AML-193 (cell line): Measurements from ENCODE around the gene FAM163A.

Experiments
- DNase-seq, 2 experiments: peaks; one replicate each; lab custom pipeline; 2025; lab: John Stamatoyannopoulos, UW

Gene FAM163A

DNA sequence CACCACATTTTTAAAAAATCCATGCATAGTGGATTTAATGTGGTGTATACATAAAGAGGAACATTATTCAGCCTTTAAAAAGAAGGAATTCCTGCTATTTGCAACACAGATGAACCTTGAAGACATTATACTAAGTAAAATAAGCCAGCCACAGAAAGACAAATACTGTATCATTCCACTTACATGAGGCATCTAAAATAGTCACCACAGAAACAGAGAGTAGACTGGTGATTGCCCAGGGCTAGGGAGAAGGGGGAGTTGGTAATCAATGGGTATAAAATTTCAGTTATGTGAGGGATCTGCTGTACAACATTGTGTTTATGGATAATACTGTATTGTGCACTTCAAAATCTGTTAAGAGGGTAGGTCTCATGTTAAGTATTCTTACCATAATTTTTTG is 10.0 kb downstream of the FAM163A start:
- DNase-seq, result no peak

DNA sequence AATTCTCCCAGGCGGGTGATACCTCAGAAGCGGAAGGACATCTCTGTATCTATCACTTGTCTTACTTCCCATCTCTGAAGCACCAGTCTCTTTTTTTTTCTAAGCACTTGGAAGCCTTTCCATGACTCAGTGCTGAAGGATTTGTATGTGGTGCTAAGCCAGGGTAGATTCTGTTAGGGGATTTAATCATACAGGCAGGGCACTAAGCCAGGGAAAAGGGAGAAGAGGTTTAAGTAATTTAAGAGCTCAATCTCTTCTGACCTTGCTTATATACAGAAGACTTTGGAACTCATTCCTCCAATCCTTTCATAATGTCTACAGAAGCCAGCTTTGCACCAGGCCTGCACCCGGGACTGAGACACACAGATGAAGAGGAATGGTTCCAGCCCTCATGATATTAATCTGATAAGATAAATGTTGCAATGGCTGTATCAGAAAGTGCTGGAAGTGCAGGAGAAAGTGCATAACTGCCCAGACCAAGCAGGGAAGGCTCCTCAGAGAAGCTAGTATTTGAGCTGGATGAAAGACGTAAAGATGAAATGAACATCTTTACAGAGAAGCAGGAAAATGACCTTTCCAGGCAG is 11.0 kb downstream of the FAM163A start:
- no peak for DNase-seq

DNA sequence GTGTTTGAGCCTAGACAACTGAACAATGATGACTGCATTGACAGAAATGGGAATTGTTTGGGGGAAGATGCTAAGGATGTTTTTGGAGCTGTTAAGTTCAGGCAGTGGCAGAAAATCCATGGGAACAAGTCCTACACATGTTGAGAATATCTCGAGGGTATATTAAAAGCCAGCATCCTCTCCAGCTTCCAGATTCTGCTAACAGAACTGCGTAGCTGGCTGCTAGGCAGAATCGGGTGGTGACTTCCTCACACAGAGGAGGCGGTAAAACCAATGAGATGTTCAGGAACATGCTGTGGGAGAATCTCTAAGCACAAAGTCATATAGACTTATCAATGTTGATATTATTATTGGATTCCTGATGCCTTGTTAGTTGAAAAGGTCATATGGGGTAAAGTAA is 14.8 kb downstream of the FAM163A start:
- no peak for DNase-seq

DNA sequence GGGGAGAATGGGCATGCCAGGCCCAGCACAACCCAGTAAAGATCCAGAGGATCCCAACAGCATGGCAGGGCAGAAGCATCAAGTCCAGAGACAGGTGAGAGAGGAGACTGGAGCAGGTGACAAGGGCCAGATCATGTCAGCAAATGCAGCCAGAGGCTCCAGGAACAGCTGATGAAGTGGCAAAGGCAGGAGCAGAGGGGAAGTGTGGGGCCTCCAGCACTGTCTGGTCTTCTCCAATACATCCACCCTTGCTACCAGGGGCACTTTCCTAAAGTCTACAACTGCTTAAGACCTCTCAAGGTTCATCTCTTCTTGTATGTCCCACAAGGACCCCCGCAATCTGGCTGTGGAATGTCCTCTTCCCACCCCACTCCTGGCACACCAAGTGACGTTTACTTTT is 17.4 kb downstream of the FAM163A start:
- DNase-seq, result no peak

DNA sequence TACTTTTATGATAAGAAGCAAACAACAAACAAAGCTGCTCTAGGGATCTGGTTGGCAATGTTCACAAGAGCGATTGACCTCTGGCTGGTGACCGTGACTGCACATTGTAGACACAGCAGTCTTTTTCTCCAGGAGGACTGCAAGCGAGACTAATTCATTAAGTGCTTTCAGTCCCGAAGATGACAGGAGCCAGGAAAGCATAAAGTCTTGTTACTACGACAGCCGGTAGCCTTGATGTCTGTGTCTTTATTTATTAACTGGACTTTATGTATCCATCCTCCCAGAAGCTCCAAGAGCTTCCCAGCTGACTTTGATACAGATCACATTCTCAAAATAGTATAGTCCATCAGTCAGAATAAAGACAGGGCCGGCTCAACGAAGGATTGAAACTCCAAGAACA is 18.2 kb downstream of the FAM163A start:
- DNase-seq, result no peak

DNA sequence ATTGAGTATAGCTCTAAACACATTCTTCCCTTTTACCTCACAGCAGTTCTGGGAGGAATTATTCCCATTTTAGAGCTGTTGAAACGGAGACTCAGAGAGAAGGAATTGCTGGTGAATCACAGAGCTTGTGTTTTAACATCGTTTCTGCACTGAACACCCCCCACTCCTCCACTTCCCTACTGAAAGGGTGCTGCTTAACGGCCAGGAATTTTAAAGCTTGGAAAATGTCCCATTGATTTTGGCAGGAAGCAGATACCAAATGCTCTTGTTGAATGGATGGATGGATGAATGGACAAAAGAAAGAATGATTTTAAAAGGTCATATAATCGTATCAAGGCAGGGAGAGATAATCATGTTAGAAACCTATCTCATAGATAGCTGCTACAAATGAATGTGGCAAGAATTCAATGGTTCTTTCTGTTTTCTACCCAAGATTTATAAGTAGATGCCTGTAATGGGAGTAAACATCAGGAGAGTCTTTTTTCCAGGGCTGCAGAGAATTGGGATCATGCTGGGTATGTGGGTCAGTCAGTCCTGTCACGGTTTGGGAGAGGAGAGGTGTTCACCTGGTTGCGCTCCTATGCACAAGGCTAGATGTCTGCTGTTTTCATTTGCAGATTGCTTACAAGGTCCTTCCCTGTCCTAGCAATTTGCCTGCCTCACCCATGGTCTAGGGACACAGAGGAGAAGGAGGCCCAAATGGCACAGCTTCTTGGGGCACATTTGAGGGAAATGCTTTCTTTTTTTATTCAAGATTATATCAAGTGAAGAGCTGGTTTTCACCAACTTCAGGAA is 19.0 kb downstream of the FAM163A start:
- no peak for DNase-seq

DNA sequence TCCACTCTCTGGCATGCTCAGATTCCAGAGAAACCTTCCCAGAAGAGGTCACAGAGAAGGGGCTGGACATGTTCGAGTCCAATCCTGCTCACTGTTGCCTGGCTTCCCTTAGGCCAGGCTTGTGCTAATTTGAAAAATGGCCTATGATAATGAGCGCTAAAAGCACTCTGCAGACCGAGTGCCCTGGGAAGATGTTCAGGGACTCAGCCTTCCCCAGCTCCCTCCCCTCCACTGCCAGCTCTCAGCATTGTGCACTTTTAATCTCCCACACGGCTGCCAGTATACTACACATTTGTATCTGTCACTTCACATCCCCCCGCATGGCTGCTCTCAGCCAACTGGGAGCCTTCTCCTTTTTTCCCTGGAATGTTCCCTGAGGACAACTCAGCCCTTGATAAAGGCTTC is 24.1 kb downstream of the FAM163A start:
- no peak for DNase-seq

DNA sequence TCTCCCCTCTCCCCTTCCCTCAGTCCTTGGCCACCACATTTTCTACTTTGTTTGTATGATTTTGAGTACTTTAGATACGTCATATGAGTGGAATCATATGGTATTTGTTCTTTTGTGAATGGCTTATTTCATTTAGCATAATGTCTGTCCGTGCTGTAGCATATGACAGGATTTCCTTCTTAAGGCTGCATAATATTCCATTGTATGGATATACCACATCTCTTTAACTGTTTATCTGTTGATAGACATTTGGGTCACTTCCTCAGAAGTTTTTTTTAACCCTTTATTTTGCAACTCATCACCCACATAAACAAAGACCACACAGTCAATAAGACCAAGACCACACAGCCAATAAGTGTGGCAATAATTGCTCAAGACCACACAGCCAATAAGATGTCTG is 24.9 kb downstream of the FAM163A start:
- DNase-seq, result no peak

DNA sequence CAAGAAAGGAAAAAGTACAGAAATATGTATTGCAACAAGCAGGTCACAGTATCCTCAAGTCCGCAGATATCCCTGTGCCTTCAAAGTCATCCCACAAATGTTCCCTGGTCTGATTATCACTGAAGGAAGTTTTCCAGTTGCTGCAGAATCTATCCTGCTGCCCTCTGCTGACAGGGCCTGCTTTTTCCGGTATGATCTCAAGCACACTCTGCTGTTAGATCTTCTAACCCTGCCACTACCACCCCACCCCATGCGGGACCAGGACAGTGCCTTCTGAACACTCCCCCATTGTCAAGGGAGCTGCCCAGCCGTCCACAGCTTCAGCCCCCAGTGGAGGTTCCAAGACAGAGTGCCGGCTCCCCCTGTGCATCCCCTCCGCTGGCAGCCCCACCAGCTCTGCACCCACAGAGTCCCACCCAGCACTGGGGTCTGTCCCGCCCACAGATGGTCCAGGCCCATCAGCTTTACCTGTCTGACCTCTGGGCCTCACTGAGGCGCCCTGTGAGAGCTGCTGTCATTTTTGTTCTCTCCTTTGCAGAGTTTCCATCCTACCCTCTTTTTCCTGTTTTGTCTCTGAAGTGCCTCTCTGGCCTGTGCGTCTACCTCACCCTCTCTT is 27.9 kb downstream of the FAM163A start:
- no peak for DNase-seq

DNA sequence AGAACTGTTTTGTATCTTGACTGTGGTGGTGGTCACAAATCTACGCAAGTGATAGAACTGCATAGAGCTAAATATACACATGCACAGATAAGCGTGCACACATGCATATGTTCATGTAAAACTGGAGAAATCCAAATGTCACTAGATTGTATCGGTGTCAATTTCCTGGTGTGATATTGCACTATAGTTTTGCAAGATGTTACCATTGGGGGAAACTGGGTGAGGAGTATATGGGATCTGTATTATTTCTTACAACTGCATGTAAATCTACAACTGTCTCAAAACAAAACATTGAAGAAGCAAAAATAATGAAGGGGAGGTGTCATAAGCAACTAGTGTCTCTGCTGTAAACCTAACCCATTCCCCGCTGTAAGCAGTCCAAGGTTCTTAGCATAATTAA is 30.2 kb downstream of the FAM163A start:
- DNase-seq, result no peak

DNA sequence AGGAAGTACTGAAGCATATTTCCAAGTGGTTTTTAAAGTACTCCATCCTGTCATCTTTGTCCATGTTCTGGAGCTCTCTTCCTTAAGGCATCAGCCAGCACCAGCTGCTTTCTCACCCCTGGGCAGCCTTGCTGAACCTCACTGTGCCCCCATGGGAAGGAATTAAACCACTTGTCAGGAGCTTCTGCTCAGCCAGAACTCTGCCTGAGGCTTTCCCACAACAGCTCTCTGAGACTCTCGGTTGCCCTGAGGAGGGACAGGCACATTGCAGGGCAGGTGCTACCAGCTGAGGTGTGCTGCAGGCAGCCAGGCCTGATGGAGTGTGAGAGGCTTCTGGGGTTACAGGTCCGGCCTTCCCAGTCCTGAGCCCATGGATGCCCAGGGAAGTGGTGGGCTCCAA is 30.9 kb downstream of the FAM163A start:
- no peak for DNase-seq

DNA sequence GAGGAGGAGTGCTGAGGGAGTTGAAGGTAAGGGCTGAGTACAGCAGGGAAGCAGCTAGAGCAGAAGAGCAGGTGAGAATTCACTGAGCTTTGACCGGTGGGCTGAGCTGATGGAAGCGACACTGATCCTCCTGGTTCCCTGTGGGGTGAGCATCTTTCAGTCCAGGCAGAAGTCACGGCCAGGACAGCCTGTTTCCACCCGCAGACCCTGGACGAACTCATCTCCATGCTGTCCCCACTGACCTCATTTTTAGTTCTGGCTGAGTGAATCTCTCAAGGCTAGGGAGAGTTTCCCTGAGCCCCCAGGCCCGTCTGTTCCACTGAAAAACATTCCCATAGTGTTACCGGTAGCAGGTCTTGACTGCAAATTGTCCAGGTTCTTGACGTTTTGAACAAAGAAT is 31.5 kb downstream of the FAM163A start:
- DNase-seq, result no peak

DNA sequence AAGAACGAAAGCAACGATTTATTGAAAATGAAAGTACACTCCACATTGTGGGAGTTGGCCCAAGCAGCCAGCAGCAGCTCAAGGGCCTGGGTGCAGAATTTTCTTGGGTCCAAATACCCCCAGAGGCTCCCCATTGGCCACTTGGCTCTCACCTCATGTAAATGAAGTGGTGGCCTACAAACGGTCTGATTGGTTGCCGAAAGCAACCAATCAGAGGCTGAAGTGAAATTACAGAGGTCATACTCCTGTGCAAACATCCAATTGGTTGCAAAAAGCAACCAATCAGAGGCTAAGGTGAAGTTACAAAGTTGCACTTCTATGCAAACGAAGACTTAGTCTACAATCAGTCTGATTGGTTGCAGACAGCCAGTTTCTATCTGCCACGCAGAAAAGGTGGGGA is 31.9 kb downstream of the FAM163A start:
- DNase-seq, result no peak

DNA sequence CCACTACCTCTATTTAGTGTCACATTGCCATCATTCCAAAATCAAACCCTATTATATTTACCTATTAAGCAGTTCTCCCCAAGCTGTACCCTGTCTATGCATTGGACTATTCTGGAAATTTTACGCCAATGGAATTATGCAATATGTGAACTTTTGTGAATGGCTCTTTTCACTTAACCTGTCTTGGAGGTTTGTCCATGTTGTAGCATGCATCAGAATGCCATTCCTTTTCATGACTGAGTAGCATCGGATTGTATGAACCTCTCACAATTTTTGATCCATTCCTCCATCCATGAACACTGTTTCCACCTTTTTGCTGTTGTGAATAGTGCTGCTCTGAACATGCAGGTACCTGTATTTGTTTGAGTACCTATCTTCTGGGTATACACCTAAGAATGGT is 33.7 kb downstream of the FAM163A start:
- DNase-seq, result no peak

DNA sequence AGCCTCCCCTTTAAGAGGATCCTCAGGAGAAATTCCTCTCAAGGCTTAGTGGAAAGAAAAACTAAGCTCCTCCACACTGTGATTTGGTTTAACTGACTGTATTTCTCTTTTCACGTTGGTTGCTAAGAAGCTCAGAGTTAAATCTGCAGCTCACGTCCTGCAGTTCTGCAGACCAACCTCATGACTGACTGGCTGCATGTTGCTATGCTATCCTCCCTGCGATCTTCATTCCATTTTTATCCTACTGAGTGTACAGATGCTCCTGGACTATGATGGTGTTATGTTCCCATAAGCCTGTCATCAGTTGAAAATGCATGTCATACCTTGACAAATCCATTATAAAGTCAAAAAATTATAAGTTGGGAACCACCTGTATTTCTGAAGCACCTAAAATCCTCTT is 34.6 kb downstream of the FAM163A start:
- DNase-seq, result no peak

DNA sequence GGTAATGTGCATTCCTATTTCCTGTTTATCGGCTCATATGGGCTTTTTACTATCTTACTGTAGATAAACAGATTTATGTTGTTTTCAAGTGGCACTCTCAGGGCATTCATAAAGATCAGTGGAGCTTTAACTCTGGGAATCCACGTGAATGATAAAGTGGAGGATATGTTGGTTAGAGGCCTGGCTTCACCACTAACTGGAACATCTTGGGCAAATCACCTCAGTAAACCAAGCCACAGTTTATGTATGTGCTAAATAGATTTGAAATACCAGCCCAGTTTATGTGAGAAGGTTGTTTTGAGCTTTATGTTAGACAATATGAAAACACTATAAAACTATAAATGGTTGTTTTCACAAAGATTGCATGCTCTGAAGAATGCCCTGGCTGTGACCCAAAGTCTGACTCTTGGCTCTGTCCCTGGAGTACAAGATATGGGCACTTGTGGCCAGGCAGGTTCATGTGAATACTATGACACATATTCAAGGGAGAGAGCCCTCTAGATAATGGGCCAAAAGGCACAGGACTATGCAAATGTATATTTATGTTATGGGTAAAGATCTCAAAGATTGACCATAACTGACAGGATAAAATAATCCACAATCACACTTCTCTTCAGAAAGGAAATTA is 36.7 kb downstream of the FAM163A start:
- DNase-seq, result no peak

DNA sequence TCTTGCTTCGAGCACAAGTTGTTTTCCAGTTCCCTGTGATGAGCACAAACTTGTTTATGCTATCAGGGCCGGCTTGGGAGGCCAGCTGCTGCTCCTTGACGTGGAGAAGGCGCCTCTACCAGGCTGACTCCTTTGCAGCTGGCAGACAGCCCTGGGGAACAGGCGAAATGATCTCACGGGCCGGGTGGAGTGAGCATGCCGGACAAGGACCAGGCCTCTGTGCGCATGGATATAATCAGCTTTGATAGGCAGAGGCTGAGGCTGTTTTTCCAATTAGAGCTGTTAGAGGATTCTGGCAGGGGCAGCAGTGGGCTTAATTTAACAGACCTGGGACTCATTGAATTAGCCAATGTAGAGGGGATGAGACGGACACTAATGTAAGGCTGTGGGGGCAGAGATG is 38.9 kb downstream of the FAM163A start:
- DNase-seq, result no peak

DNA sequence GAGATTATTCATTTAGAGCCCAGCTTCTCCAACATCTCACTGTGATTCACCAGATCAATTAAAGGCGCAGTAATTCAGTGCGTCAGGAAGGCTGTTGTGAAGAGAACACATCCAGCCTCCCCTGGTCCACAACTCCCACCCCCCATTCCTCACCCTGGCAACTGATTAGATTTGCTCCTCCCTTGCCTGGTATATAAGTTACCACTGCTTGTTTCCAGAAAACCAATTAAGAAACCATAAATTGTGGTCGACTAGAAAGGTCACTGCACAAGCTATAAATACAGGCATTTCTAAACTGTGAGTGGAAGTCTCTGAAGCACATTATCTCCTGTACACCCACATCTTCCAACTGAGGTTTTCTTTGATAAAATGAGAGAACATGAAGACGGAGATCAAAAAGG is 41.9 kb downstream of the FAM163A start:
- DNase-seq, result no peak

DNA sequence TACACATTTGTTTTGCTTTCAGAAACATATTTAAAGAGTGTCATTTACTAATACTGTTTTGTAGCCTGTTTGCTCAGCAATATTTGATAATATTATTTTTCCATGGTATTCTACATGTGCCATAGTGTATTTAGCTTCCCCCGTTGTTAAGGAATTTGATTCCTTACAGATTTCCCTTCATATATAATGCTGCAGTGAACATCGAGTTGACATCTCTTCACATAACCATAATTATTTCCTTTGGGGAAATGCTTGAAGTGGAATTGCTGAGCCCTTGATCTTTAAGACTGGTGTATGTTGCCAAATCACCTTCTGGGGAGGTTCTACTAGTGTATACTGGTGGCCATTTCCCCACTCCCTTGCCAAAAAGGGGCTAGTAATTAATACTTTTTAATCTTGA is 42.6 kb downstream of the FAM163A start:
- no peak for DNase-seq

DNA sequence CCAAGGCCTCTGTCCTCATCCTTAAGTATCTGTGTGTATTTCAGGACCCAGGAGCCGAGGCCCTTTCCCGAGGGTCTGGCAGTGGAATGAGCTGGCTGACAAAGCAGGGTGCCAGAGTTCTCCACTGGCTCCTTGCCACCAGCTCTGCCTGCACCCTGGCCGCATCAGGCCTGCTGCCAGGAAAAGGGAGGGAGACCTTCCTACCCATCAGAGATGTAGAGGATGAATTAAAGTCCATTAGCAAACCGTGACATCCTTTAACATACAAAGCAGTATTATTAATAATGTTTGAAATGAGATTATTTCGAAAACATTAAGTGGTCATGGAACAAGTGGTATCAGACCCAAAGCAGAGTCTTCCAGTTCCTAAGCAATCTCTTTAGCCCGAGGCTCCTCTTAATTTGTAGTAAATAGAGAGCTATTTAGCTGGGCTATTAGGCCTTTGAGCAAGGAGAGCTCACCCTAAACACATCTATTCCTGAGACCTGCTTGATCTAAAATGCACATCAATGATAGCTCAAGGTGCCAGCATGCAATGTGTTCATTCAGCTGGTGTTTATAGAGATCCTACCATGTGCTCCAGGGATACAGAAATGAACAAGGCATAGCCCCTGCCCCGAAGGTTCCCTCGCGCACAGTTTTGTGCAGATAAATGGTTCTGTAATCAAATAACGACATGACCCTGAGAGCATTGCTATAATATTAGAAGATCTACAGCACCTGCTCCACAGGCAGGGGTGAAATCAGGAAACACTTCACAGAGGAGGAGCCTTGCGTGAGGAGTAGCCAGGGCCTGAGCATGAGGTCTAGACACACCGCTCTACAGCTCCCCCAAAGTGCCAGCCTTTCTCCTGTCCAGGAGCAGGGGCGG is 44.0 kb downstream of the FAM163A start:
- no peak for DNase-seq

DNA sequence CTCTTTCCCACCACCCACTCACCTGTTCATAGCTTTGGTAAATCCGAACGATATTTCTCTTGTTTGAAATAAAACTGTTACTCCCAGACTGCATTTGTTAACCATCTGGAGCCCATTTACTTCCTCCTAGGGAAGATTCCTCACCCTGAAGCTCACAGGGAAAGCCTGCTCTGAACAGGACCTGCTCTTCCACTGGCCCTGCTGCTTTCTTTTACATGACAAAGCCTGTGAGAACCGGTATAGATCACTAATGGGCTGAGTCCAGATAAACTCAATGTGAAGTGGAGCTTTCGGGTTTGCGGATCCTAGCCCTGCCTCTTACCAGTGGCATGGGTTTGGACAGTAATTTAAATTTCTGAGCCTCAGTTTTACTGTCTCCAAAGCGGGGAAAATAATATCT is 45.2 kb downstream of the FAM163A start:
- no peak for DNase-seq

DNA sequence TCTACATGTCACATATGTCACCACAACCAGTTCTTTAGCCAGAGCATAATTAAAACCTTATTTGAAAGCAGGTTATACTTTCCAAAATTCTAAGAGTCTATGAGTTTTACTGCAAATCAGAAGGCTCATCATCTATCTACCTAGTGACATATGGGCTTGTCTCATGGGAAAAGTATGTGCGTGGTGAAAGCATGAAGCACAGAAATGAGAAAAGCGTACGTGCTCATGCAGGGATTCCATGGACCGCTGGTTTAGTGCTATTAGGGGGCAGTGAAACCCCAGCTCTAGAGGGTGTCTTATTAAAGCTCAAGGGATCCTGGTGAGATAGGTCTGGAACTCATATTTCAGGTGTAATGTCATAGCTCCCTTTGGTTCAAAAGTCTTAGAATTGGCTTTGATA is 50.2 kb downstream of the FAM163A start:
- no peak for DNase-seq
